Brain microvascular endothelial cell (primary cell): ENCODE data around the gene IBSP.
A peak's percentile ranks its signal among the peaks of the same experiment; 100 is the strongest.

ENCODE experiments used
- DNase-seq: peaks from one replicate; pipeline ENCODE4 v3.0.0-alpha.2; 2020
- H3K27ac ChIP-seq: fragments of 250-450 bp; sonication (Bioruptor Pico); 2 replicates; pipeline ENCODE4 v1.5.1; 2020; ENCODE audit warnings: mild to moderate bottlenecking, moderate library complexity
- H3K27me3 ChIP-seq: fragments of 250-450 bp; sonication (Bioruptor Pico); replicated peaks from 2 replicates; pipeline ENCODE4 v1.5.1; 2020; ENCODE audit warnings: mild to moderate bottlenecking
- H3K36me3 ChIP-seq: fragments of 250-450 bp; sonication (Bioruptor Pico); replicated peaks from 2 replicates; pipeline ENCODE4 v1.5.1; 2020; ENCODE audit warnings: mild to moderate bottlenecking
- H3K4me3 ChIP-seq: 2 replicates; pipeline ENCODE4 v1.5.1; 2011; ENCODE audit warnings: low read depth, mild to moderate bottlenecking, control low read depth, low read length, moderate library complexity
- in situ Hi-C: cut with HindIII; loops from 2 replicates; pipeline ENCODE4 v1.10.0; 2017; ENCODE audit warnings: low sequenced_read_pairs, low pct_ligation_motif_present
- TF ChIP-seq, protein P1 (sequence below): IDR thresholded peaks from 2 replicates; pipeline ENCODE4 v1.5.1; 2011; ENCODE audit warnings: low read depth, mild to moderate bottlenecking, moderate library complexity, low read length, control low read depth, inconsistent platforms; ENCODE audit errors: missing control alignments

Gene IBSP

GRCh38 chr4:87783781-87784180 is 15.6 kb upstream of the IBSP start:
- TF ChIP-seq, protein P1, sequence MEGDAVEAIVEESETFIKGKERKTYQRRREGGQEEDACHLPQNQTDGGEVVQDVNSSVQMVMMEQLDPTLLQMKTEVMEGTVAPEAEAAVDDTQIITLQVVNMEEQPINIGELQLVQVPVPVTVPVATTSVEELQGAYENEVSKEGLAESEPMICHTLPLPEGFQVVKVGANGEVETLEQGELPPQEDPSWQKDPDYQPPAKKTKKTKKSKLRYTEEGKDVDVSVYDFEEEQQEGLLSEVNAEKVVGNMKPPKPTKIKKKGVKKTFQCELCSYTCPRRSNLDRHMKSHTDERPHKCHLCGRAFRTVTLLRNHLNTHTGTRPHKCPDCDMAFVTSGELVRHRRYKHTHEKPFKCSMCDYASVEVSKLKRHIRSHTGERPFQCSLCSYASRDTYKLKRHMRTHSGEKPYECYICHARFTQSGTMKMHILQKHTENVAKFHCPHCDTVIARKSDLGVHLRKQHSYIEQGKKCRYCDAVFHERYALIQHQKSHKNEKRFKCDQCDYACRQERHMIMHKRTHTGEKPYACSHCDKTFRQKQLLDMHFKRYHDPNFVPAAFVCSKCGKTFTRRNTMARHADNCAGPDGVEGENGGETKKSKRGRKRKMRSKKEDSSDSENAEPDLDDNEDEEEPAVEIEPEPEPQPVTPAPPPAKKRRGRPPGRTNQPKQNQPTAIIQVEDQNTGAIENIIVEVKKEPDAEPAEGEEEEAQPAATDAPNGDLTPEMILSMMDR: no peak
- Histone ChIP-seq H3K27me3 (no peaks in the 10 kb centered on the region), H3K27ac (no peak overlapping the region), H3K4me3 (no peak overlapping the region), H3K36me3 (no peaks in the 10 kb centered on the region)
- in situ Hi-C loops: no loop called here
- no peak for DNase-seq

DNA sequence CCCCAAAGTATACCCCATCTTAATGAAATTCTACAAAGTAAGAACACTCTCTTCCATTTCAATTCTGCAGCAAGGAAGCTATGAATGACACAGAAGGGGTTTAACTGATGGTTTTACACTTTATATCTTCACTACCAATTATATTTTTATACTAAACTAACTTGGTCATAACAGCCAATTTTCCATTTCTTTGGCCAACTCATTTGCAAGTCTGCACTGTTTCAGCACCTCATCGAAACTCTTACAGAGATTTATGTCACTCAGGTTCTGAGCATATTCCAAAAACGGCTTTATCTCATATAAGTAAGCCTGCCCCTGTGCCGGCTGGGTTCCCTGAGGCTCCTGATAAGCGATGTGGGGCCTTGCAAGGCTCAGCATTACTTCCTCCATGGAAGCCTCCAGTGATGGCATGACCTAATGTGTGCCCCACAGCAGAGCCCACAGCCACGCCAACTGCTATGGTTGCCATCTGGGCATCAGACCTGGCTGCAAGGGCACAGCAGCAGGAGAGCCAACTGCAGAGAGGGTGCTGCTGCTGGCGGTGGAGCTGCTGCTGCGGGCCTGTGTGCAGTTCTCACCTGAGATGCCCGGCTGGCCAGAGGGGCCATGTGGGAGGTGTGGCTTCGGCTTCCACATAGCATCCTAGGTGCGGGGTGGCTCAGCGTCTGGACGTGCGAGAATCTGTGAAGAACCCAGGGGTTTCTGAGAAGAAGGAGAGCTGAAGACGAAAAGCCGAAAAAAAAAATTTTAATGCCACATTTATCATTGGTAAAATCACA is 13.4 kb upstream of the IBSP start:
- TF ChIP-seq, protein P1: no peak
- H3K36me3 ChIP-seq: no peaks in the 10 kb centered on the region
- in situ Hi-C loops: no loop called here

GRCh38 chr4:87802858-87803257 is 3.5 kb downstream of the IBSP start:
- no peak for DNase-seq
- Histone ChIP-seq H3K36me3 (no peaks in the 10 kb centered on the region), H3K27ac (no peak overlapping the region), H3K4me3 (no peak overlapping the region), H3K27me3 (no peaks in the 10 kb centered on the region)
- TF ChIP-seq, protein P1: no peak
- in situ Hi-C loops: no loop called here

More for the DNA sequence above, 13.4 kb upstream of the IBSP start:
- Histone ChIP-seq H3K4me3 (no peak overlapping the region), H3K27me3 (no peaks in the 10 kb centered on the region), H3K27ac (no peak overlapping the region)
- DNase-seq: no peak

DNA sequence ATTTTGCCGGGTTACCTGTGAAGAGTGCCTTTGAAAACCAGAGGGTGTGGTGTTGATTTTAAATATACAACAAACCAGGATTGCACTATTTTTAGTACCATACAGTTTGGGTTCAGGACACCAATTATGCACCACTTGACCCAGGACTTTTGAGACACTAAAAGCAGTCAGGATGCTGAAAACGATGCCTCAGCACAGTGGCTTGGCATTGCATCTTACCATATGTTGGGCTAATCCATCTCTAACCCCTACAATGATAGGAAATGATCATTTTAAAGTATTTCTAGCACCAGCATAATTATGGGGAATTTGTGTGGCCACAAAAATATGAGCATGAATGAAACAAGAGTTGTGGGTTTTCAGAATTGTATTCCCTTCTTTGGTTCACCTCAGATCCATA is 4.1 kb downstream of the IBSP start:
- H3K27me3 ChIP-seq: no peaks in the 10 kb centered on the region
- H3K4me3 ChIP-seq: no peak overlapping the region
- TF ChIP-seq, protein P1: no peak
- DNase-seq: no peak
- H3K27ac ChIP-seq: no peak overlapping the region
- in situ Hi-C loops: no loop called here
- H3K36me3 ChIP-seq: no peaks in the 10 kb centered on the region

- in situ Hi-C loops: no loop called here
- DNase-seq: no peak
- no peaks in the 10 kb centered on the region for H3K27me3 ChIP-seq
- no peak overlapping the region for H3K27ac ChIP-seq
- no peak overlapping the region for H3K4me3 ChIP-seq
- TF ChIP-seq, protein P1: no peak
- no peaks in the 10 kb centered on the region for H3K36me3 ChIP-seq
Observed at GRCh38 chr4:87804871-87805270, 5.5 kb downstream of the IBSP start.

- no peak for DNase-seq
- no peaks in the 10 kb centered on the region for H3K27me3 ChIP-seq
- H3K27ac ChIP-seq: peak overlapping the region; percentile 64
- TF ChIP-seq, protein P1: no peak
- H3K36me3 ChIP-seq: no peaks in the 10 kb centered on the region
- in situ Hi-C loops: no loop called here
- H3K4me3 ChIP-seq: no peak overlapping the region
Observed at GRCh38 chr4:87805971-87806370, 6.6 kb downstream of the IBSP start.
